KMS-11 (cell line): ENCODE measurements around the gene IGSF22.
A peak's percentile ranks its signal among the peaks of the same experiment; 100 is the strongest.

Source experiments
- H2AFZ ChIP-seq: fragments of 200-600 bp; sonication (generic); 2 replicates; pipeline ENCODE4 v1.6.1; 2016; ENCODE audit warnings: antibody characterized with exemption, mixed run types, low read depth
- H3K27ac ChIP-seq: fragments of 200-600 bp; sonication (generic); 2 replicates; pipeline ENCODE4 v1.6.1; 2016; ENCODE audit warnings: mild to moderate bottlenecking, mixed run types
- H3K27me3 ChIP-seq: fragments of 200-600 bp; sonication (generic); 2 replicates; pipeline ENCODE4 v1.6.1; 2017; ENCODE audit warnings: mild to moderate bottlenecking, low read depth, mixed run types, moderate library complexity; ENCODE audit not compliant: insufficient read depth
- H3K36me3 ChIP-seq: fragments of 200-600 bp; sonication (generic); 2 replicates; pipeline ENCODE4 v1.6.1; 2017; ENCODE audit warnings: mild to moderate bottlenecking, mixed run types; ENCODE audit not compliant: insufficient read depth
- H3K4me1 ChIP-seq: fragments of 200-600 bp; sonication (generic); 2 replicates; pipeline ENCODE4 v1.6.1; 2016; ENCODE audit warnings: mild to moderate bottlenecking, low read depth, mixed run types; ENCODE audit not compliant: poor library complexity, severe bottlenecking
- H3K4me2 ChIP-seq: fragments of 200-600 bp; sonication (generic); 2 replicates; pipeline ENCODE4 v1.7.0; 2016; ENCODE audit warnings: mild to moderate bottlenecking, mixed run types
- H3K4me3 ChIP-seq: fragments of 200-600 bp; sonication (generic); IDR thresholded peaks from 2 replicates; pipeline ENCODE4 v1.6.1; 2017; ENCODE audit warnings: low read depth, low read length, mixed read lengths; ENCODE audit not compliant: insufficient read depth
- H3K79me2 ChIP-seq: fragments of 200-600 bp; sonication (generic); 2 replicates; pipeline ENCODE4 v1.6.1; 2016; ENCODE audit warnings: low read depth, mixed run types; ENCODE audit not compliant: insufficient read depth
- H3K9ac ChIP-seq: fragments of 200-600 bp; sonication (generic); 2 replicates; pipeline ENCODE4 v1.6.1; 2016; ENCODE audit warnings: mild to moderate bottlenecking, mixed run types
- H4K20me1 ChIP-seq: fragments of 200-600 bp; sonication (generic); 2 replicates; pipeline ENCODE4 v1.6.1; 2016; ENCODE audit warnings: mild to moderate bottlenecking, mixed run types; ENCODE audit not compliant: insufficient read depth
- CTCF ChIP-seq: fragments of 200-600 bp; sonication (generic); conservative IDR thresholded peaks from 2 replicates; pipeline ENCODE4 v1.6.1; 2017; ENCODE audit warnings: low read depth, mild to moderate bottlenecking, antibody characterized with exemption, low read length, moderate library complexity, mixed read lengths

Gene IGSF22

GRCh38 chr11:18745251-18745650, 19.3 kb upstream of the IGSF22 start:
- H4K20me1 ChIP-seq, result no peaks in the 10 kb centered on the region
- H3K4me1 ChIP-seq, result no peaks in the 10 kb centered on the region
- H2AFZ ChIP-seq, result no peak overlapping the region
- no peaks in the 10 kb centered on the region for H3K27me3 ChIP-seq
- no peak overlapping the region for H3K27ac ChIP-seq
- no peak overlapping the region for H3K9ac ChIP-seq
- no peak for TF ChIP-seq CTCF
- H3K4me3 ChIP-seq, result no peak overlapping the region
- no peak overlapping the region for H3K4me2 ChIP-seq
- no peaks in the 10 kb centered on the region for H3K36me3 ChIP-seq
- H3K79me2 ChIP-seq, result no peaks in the 10 kb centered on the region

- Histone ChIP-seq H3K36me3 (no peaks in the 10 kb centered on the region), H3K27ac (no peak overlapping the region), H3K79me2 (no peaks in the 10 kb centered on the region), H3K9ac (no peak overlapping the region), H2AFZ (no peak overlapping the region), H3K27me3 (no peaks in the 10 kb centered on the region), H4K20me1 (no peaks in the 10 kb centered on the region), H3K4me3 (no peak overlapping the region), H3K4me2 (no peak overlapping the region), H3K4me1 (no peaks in the 10 kb centered on the region)
- no peak for TF ChIP-seq CTCF
These were observed 18.0 kb upstream of the IGSF22 start for GRCh38 chr11:18743900-18744514.

GRCh38 chr11:18743365-18743764, 17.4 kb upstream of the IGSF22 start:
- Histone ChIP-seq H3K79me2 (no peaks in the 10 kb centered on the region), H2AFZ (no peak overlapping the region), H3K4me2 (no peak overlapping the region), H3K27ac (no peak overlapping the region), H3K4me1 (no peaks in the 10 kb centered on the region), H3K4me3 (no peak overlapping the region), H3K9ac (no peak overlapping the region), H3K27me3 (no peaks in the 10 kb centered on the region), H3K36me3 (no peaks in the 10 kb centered on the region), H4K20me1 (no peaks in the 10 kb centered on the region)
- no peak for TF ChIP-seq CTCF

- H3K36me3 ChIP-seq, result no peaks in the 10 kb centered on the region
- H3K27me3 ChIP-seq, result no peaks in the 10 kb centered on the region
- no peaks in the 10 kb centered on the region for H3K4me1 ChIP-seq
- no peaks in the 10 kb centered on the region for H4K20me1 ChIP-seq
- H3K4me3 ChIP-seq, result no peak overlapping the region
- H2AFZ ChIP-seq, result no peak overlapping the region
- peak; percentile 36; the same call in 1 of the 2 replicates for TF ChIP-seq CTCF
- H3K9ac ChIP-seq, result no peak overlapping the region
- no peaks in the 10 kb centered on the region for H3K79me2 ChIP-seq
- H3K27ac ChIP-seq, result no peak overlapping the region
- no peak overlapping the region for H3K4me2 ChIP-seq
These were observed 15.8 kb upstream of the IGSF22 start for GRCh38 chr11:18741783-18742182.
